Adrenal gland (tissue), 12 donors: Measurements from ENCODE around the gene IFI30. TPM values are rescaled to one million over a fixed set of nuclear protein-coding genes. Genes with fewer than 3 reads are reported as not detected.

Source experiments
- DNase-seq, 7 donors: peaks; one replicate each; pipeline ENCODE4 v3.0.0-alpha.2; 2019 to 2020
- H3K27ac ChIP-seq, 5 donors: fragments of 200-600 bp; sonication (generic) in 4 of 5; 1 replicate in 3 of 5; 2 replicates in 2 of 5; pipeline versions ENCODE4 v1.5.1 to v1.8.0; 2016 to 2020; ENCODE audit warnings: mild to moderate bottlenecking in 1 of 5
- H3K27me3 ChIP-seq: fragments of 200-600 bp; 2 replicates; pipeline ENCODE4 v1.8.0; 2021
- H3K36me3 ChIP-seq, 2 donors: fragments of 200-600 bp; replicated peaks in 1 of 2; 1 replicate in 1 of 2; 2 replicates in 1 of 2; pipeline versions ENCODE4 v1.5.1 to v1.8.0; 2018 to 2022
- H3K4me1 ChIP-seq, 2 donors: fragments of 200-600 bp; replicated peaks in 1 of 2; 1 replicate in 1 of 2; 2 replicates in 1 of 2; pipeline versions ENCODE4 v1.5.1 to v1.8.0; 2018 to 2021
- H3K4me3 ChIP-seq, 4 donors: fragments of 200-600 bp; sonication (generic) in 3 of 4; one replicate each; pipeline ENCODE4 v1.5.1; 2016 to 2018
- H3K9me3 ChIP-seq, 3 donors: fragments of 200-600 bp; sonication (generic) in 1 of 3; replicated peaks in 1 of 3; 1 replicate in 2 of 3; 2 replicates in 1 of 3; pipeline versions ENCODE4 v1.5.1 to v1.8.0; 2016 to 2021
- CTCF ChIP-seq, 6 experiments: fragments of 450-650 bp in 4 of 6; fragments of 200-600 bp in 2 of 6; sonication (generic) in 1 of 6; IDR thresholded peaks; 1 replicate in 5 of 6; 2 replicates in 1 of 6; pipeline versions ENCODE4 v1.5.1 to v1.8.0; 2016 to 2021; ENCODE audit warnings: antibody characterized with exemption in 6 of 6, mild to moderate bottlenecking in 2 of 6, moderate library complexity in 1 of 6
- POLR2A ChIP-seq, 2 donors: fragments of 450-650 bp; IDR thresholded peaks; one replicate each; pipeline ENCODE4 v1.6.1; 2017; ENCODE audit warnings: antibody characterized with exemption in 2 of 2, mild to moderate bottlenecking in 2 of 2, moderate library complexity in 1 of 2
- WGBS, 4 donors: extraction: QIAGEN DNeasy Blood & Tissue Kit in 2 of 4; methylation state at CpG; one replicate each; pipeline versions ENCODE4 v1.1.5 to v1.1.7; 2013 to 2017; 5-methylcytosine and 5-hydroxymethylcytosine counted together
- intact Hi-C, 2 donors: fragments of 100-400 bp; cut with DNase I; formaldehyde crosslinking; loops; one replicate each; pipeline versions ENCODE4 v1.14.1 to v1.15.0; 2022 to 2023
- polyA plus RNA-seq, 3 donors: library from polyadenylated mRNA; stranded (reverse); fragments of 200-250 nt in 2 of 3; fragments of 350-450 nt in 1 of 3; fragmentation: Illumina TruSeq in 1 of 3; extraction: RNeasy Lipid Tissue Mini Kit (QIAGEN cat#74804) in 1 of 3; gene quantifications; one replicate each; pipeline ENCODE4 v1.2.3, GENCODE V29; 2013 to 2014
- total RNA-seq, 9 donors: library from RNA; depleted of rRNA in 4 of 9; stranded (reverse); fragments of >200 nt in 4 of 9; fragments of 120-200 nt in 1 of 9; fragmentation: NEBNext Ultra II Directional in 1 of 9; extraction: Animal tissue kit (Norgen Biotek cat#: 25700) in 1 of 9; gene quantifications; one replicate each; pipeline versions ENCODE4 v1.1.0 to v1.2.4, GENCODE V29; 2013 to 2023
- donor health status: healthy with polysubstance abuse.
- donor health status: Bipolar disorder and iron deficiency.
- donor health status: DM: yes; HTN: yes; CAD: no.
- donor health status: DM: no; HTN: no; CAD: no.
- donor health status: DM: no; HTN: no; CAD: no.
- donor health status: DM: yes; HTN: yes; CAD: no.

Gene IFI30
- total and polyA plus RNA-seq, 12 donors = 99.2 to 372 (median 164) TPM

GRCh38 chr19:18194554-18195238 lies 21.1 kb downstream of the IFI30 start:
- WGBS, 4 donors = 5 to 23% (median 18%) methylated on average over 7 to 27 of the region's 27 CpGs
- intact Hi-C loops = no loop called here
- peak; percentile 66 to 90 (median 84) for DNase-seq
- H3K27ac ChIP-seq = peak overlapping the region; percentile 46 to 92 (median 83)
- H3K36me3 ChIP-seq = peaks cover 0 to 33% of the 10 kb centered on the region in 2 donors
- H3K4me3 ChIP-seq = peak overlapping the region in 1 of 4 donors; percentile 76
- H3K27me3 ChIP-seq = no peaks in the 10 kb centered on the region
- TF ChIP-seq CTCF (IDR thresholded peaks at IDR 0.05) = no peak
- no peak for TF ChIP-seq POLR2A (IDR thresholded peaks at IDR 0.05)
- no peaks in the 10 kb centered on the region for H3K9me3 ChIP-seq
- H3K4me1 ChIP-seq = peaks cover 15 to 20% of the 10 kb centered on the region in 2 donors

GRCh38 chr19:18196511-18196845 lies 22.9 kb downstream of the IFI30 start:
- H3K27ac ChIP-seq = peak overlapping the region in 1 of 5 donors; percentile 39
- TF ChIP-seq POLR2A (IDR thresholded peaks at IDR 0.05) (no peak), CTCF (IDR thresholded peaks at IDR 0.05) (no peak)
- DNase-seq = no peak
- no peak overlapping the region for H3K4me3 ChIP-seq
- no peaks in the 10 kb centered on the region for H3K27me3 ChIP-seq
- intact Hi-C loops = no loop called here
- 80 to 91% (median 83%) methylated on average over 7 of the region's 7 CpGs for WGBS, 4 donors
- peaks cover 0 to 33% of the 10 kb centered on the region in 2 donors for H3K36me3 ChIP-seq
- H3K9me3 ChIP-seq = no peaks in the 10 kb centered on the region
- H3K4me1 ChIP-seq = peaks cover 15 to 19% of the 10 kb centered on the region in 2 donors

GRCh38 chr19:18197306-18197705 lies 23.7 kb downstream of the IFI30 start:
- DNase-seq = no peak
- intact Hi-C loops = no loop called here
- H3K36me3 ChIP-seq = peaks cover 0 to 33% of the 10 kb centered on the region in 2 donors
- peaks cover 15% of the 10 kb centered on the region in 2 donors for H3K4me1 ChIP-seq
- TF ChIP-seq POLR2A (IDR thresholded peaks at IDR 0.05) (no peak), CTCF (IDR thresholded peaks at IDR 0.05) (no peak)
- H3K27me3 ChIP-seq = no peaks in the 10 kb centered on the region
- WGBS, 4 donors = 91 to 95% (median 92%) methylated on average over 7 to 18 of the region's 18 CpGs
- H3K27ac ChIP-seq = no peak overlapping the region
- no peak overlapping the region for H3K4me3 ChIP-seq
- no peaks in the 10 kb centered on the region for H3K9me3 ChIP-seq

GRCh38 chr19:18197941-18198340 lies 24.3 kb downstream of the IFI30 start:
- 63 to 83% (median 78%) methylated on average over 6 of the region's 6 CpGs for WGBS, 4 donors
- peaks cover 0 to 33% of the 10 kb centered on the region in 2 donors for H3K36me3 ChIP-seq

More at GRCh38 chr19:18197941-18198340, 24.3 kb downstream of the IFI30 start:
- H3K27me3 ChIP-seq = no peaks in the 10 kb centered on the region
- no peaks in the 10 kb centered on the region for H3K9me3 ChIP-seq
- H3K4me1 ChIP-seq = peaks cover 19 to 22% of the 10 kb centered on the region in 2 donors
- intact Hi-C loops = no loop called here
- H3K27ac ChIP-seq = no peak overlapping the region
- H3K4me3 ChIP-seq = no peak overlapping the region
- DNase-seq = no peak
- no peak for TF ChIP-seq POLR2A (IDR thresholded peaks at IDR 0.05)
- TF ChIP-seq CTCF (IDR thresholded peaks at IDR 0.05) = no peak
